Right renal pelvis (tissue), 4 donors: ENCODE results near the gene SLC26A2. TPM values are rescaled to one million over a fixed set of nuclear protein-coding genes. Genes with fewer than 3 reads are reported as not detected.

Experiments
- DNase-seq, 4 donors: peaks; one replicate each; pipeline ENCODE4 v3.0.0-alpha.2; 2013; ENCODE audit warnings: low read depth in 4 of 4, low spot score in 3 of 4, missing footprints in 1 of 4
- polyA plus RNA-seq, 4 donors: library from polyadenylated mRNA; unstranded; fragments of 120-200 nt; gene quantifications; one replicate each; pipeline ENCODE4 v1.2.1, GENCODE V29; 2013; ENCODE audit not compliant: insufficient read length in 4 of 4

SLC26A2 gene
- polyA plus RNA-seq, 4 donors, result 17.1 to 21.2 (median 20.6) TPM

GRCh38 chr5:150000256-150000989 lies 39.9 kb downstream of the SLC26A2 start, which contains the start of the genes HMGXB3 and TIGD6:
TSS of gene HMGXB3 (plus strand) at chr5:150000739. CDS start at chr5:150004853, 4,114 bp downstream.
TSS of gene TIGD6 (minus strand) at chr5:150000654. CDS start at chr5:149996348, 4,306 bp downstream.
- peak; percentile 83 to 89 (median 88) for DNase-seq

GRCh38 chr5:150000990-150001659 lies 40.6 kb downstream of the SLC26A2 start:
- DNase-seq, result no peak

GRCh38 chr5:150001660-150002486 lies 41.3 kb downstream of the SLC26A2 start:
- no peak for DNase-seq

GRCh38 chr5:150006318-150006717 lies 45.8 kb downstream of the SLC26A2 start:
- no peak for DNase-seq

- DNase-seq, result no peak
Observed at GRCh38 chr5:150007050-150007449, 46.5 kb downstream of the SLC26A2 start.

- no peak for DNase-seq
Observed at GRCh38 chr5:150009671-150010387, 49.3 kb downstream of the SLC26A2 start.

- no peak for DNase-seq
Observed at GRCh38 chr5:150013931-150014330, 53.4 kb downstream of the SLC26A2 start.

GRCh38 chr5:150014456-150014855 lies 53.9 kb downstream of the SLC26A2 start:
- DNase-seq, result no peak

- no peak for DNase-seq
Observed at GRCh38 chr5:150015415-150015814, 54.9 kb downstream of the SLC26A2 start.

- DNase-seq, result no peak
Observed at GRCh38 chr5:150016537-150016936, 56.0 kb downstream of the SLC26A2 start.

- no peak for DNase-seq
Observed at GRCh38 chr5:150017226-150018005, 56.9 kb downstream of the SLC26A2 start.

- no peak for DNase-seq
Observed at GRCh38 chr5:150020249-150020648, 59.7 kb downstream of the SLC26A2 start.

- no peak for DNase-seq
Observed at GRCh38 chr5:150021491-150022157, 61.1 kb downstream of the SLC26A2 start.

GRCh38 chr5:150022158-150022531 lies 61.6 kb downstream of the SLC26A2 start:
- no peak for DNase-seq

- DNase-seq, result no peak
Observed at GRCh38 chr5:150022681-150023080, 62.1 kb downstream of the SLC26A2 start.

GRCh38 chr5:150023136-150023535 lies 62.6 kb downstream of the SLC26A2 start:
- DNase-seq, result no peak

GRCh38 chr5:150024346-150024984 lies 63.9 kb downstream of the SLC26A2 start:
- no peak for DNase-seq

- DNase-seq, result no peak
Observed at GRCh38 chr5:150026682-150027172, 66.2 kb downstream of the SLC26A2 start.
